SU-DHL-6 (cell line): ENCODE measurements around the gene RGS3.

Experiments used
- EZH2phosphoT487 ChIP-seq: fragments of 200-600 bp; sonication (generic), shearing (Covaris generic); conservative IDR thresholded peaks from 2 replicates; pipeline ENCODE4 v1.6.1; 2018; ENCODE audit warnings: mild to moderate bottlenecking, antibody characterized with exemption, low read length, moderate library complexity, mixed read lengths
- TF ChIP-seq, protein P1 (sequence below): fragments of 200-600 bp; sonication (generic); IDR thresholded peaks from one replicate; pipeline ENCODE4 v1.5.1; 2017; ENCODE audit warnings: antibody characterized with exemption, mild to moderate bottlenecking, low read length, moderate library complexity; ENCODE audit not compliant: insufficient read depth, poor library complexity, severe bottlenecking

DNA sequence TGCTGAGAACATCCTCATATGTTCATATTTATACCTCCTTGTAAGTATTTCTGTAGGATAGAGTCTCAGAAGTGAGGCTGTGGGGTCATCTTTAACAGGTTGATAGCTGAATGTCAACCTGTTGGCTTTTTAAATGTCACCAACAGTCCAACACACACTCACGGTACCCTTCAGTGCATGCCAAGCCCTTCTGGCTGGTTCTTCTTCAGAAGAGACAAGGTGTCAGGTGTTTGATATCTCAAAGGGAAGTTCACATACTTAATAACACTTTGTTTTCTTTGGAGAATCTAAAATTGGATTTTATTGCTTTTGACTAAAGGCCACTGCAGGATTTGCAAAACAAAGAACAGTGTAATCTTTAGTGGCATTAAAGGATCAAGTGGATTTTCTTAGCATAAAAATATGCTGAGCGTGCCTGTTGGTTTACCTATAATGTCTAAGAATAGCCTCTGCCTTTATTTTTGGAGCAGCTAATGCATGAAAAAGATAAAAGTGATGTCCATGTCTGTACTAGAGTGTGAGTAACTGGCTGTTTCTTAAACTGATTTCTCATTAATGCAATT lies 58.2 kb downstream of the RGS3 start:
- no peak for TF ChIP-seq EZH2phosphoT487
- TF ChIP-seq, protein P1, sequence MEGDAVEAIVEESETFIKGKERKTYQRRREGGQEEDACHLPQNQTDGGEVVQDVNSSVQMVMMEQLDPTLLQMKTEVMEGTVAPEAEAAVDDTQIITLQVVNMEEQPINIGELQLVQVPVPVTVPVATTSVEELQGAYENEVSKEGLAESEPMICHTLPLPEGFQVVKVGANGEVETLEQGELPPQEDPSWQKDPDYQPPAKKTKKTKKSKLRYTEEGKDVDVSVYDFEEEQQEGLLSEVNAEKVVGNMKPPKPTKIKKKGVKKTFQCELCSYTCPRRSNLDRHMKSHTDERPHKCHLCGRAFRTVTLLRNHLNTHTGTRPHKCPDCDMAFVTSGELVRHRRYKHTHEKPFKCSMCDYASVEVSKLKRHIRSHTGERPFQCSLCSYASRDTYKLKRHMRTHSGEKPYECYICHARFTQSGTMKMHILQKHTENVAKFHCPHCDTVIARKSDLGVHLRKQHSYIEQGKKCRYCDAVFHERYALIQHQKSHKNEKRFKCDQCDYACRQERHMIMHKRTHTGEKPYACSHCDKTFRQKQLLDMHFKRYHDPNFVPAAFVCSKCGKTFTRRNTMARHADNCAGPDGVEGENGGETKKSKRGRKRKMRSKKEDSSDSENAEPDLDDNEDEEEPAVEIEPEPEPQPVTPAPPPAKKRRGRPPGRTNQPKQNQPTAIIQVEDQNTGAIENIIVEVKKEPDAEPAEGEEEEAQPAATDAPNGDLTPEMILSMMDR, result no peak
